Caco-2 (cell line): ENCODE measurements around the gene CLECL1. TPM values are rescaled to one million over a fixed set of nuclear protein-coding genes. Genes with fewer than 3 reads are reported as not detected.

Experiments used
- BruUV-seq: library from RNA; stranded (reverse); fragments of 400-500 nt; replicated peaks from 2 replicates; lab custom pipeline; 2021; lab: Mats Ljungman, UMichigan
- CTCF ChIA-PET: fragments of 300-600 bp; sonication (Branson Sonifier 250); formaldehyde crosslinking; loops from one replicate; lab custom pipeline; 2022; ENCODE audit warnings: antibody characterized with exemption; lab: Charles Lee
- POLR2A ChIA-PET: fragments of 300-600 bp; sonication (Branson Sonifier 250); formaldehyde crosslinking; loops from one replicate; lab custom pipeline; 2022; ENCODE audit warnings: antibody characterized with exemption; lab: Charles Lee
- DNase-seq, 2 experiments: peaks; one replicate each; pipeline versions ENCODE4 v3.0.0 to v3.0.0-alpha.2; 2020 to 2022
- H3K27me3 ChIP-seq: replicated peaks from 2 replicates; pipeline ENCODE4 v1.6.0; 2011; ENCODE audit warnings: low read length; ENCODE audit not compliant: control insufficient read depth, insufficient read depth
- H3K36me3 ChIP-seq: 2 replicates; pipeline ENCODE4 v1.5.1; 2011; ENCODE audit warnings: low read length; ENCODE audit not compliant: control insufficient read depth, insufficient read depth
- H3K4me1 ChIP-seq: fragments of 250-450 bp; sonication (Bioruptor Pico); 2 replicates; pipeline ENCODE4 v1.5.1; 2020; ENCODE audit warnings: mild to moderate bottlenecking
- H3K4me3 ChIP-seq: 2 replicates; pipeline ENCODE4 v1.5.1; 2011; ENCODE audit warnings: low read depth, mild to moderate bottlenecking, control low read depth, low read length
- H3K9me3 ChIP-seq: fragments of 250-450 bp; sonication (Bioruptor Pico); 2 replicates; pipeline ENCODE4 v1.5.1; 2020; ENCODE audit warnings: mild to moderate bottlenecking, moderate library complexity
- H3K27ac Mint-ChIP-seq: one replicate; pipeline ENCODE4 v1.8.0; 2022; ENCODE audit warnings: mixed read lengths; ENCODE audit not compliant: unreplicated experiment
- H3K27me3 Mint-ChIP-seq: one replicate; pipeline ENCODE4 v1.8.0; 2022; ENCODE audit warnings: mixed read lengths; ENCODE audit not compliant: insufficient read depth, unreplicated experiment
- H3K36me3 Mint-ChIP-seq: one replicate; pipeline ENCODE4 v1.8.0; 2022; ENCODE audit warnings: mild to moderate bottlenecking, mixed read lengths; ENCODE audit not compliant: insufficient read depth, unreplicated experiment
- H3K4me1 Mint-ChIP-seq: one replicate; pipeline ENCODE4 v1.8.0; 2022; ENCODE audit warnings: low read depth, mixed read lengths; ENCODE audit not compliant: unreplicated experiment
- H3K4me3 Mint-ChIP-seq: one replicate; pipeline ENCODE4 v1.8.0; 2022; ENCODE audit warnings: mild to moderate bottlenecking, moderate library complexity, mixed read lengths; ENCODE audit not compliant: unreplicated experiment
- H3K9me3 Mint-ChIP-seq: one replicate; pipeline ENCODE4 v1.8.0; 2022; ENCODE audit warnings: mixed read lengths; ENCODE audit not compliant: unreplicated experiment
- intact Hi-C: fragments of 100-400 bp; cut with micrococcal nuclease; formaldehyde crosslinking; loops from one replicate; pipeline ENCODE4 v1.10.0; 2022; ENCODE audit not compliant: unreplicated experiment
- total RNA-seq: library from RNA; stranded (reverse); gene quantifications from 2 replicates; pipeline ENCODE4 v1.2.3, GENCODE V29; 2022
- TF ChIP-seq, protein P1 (sequence below), 2 experiments: fragments of 200-600 bp in 1 of 2; IDR thresholded peaks; 1 replicate in 1 of 2; 2 replicates in 1 of 2; pipeline versions ENCODE4 v1.5.1 to v1.8.0; 2011 to 2022; ENCODE audit warnings: antibody characterized with exemption in 1 of 2, control low read depth in 1 of 2, inconsistent platforms in 1 of 2, low read depth in 1 of 2, low read length in 1 of 2, mild to moderate bottlenecking in 1 of 2, moderate library complexity in 1 of 2; ENCODE audit not compliant: insufficient read depth in 1 of 2, severe bottlenecking in 1 of 2, unreplicated experiment in 1 of 2

The CLECL1 gene
- total RNA-seq, 1 experiment from 2014 or later = not detected

DNA sequence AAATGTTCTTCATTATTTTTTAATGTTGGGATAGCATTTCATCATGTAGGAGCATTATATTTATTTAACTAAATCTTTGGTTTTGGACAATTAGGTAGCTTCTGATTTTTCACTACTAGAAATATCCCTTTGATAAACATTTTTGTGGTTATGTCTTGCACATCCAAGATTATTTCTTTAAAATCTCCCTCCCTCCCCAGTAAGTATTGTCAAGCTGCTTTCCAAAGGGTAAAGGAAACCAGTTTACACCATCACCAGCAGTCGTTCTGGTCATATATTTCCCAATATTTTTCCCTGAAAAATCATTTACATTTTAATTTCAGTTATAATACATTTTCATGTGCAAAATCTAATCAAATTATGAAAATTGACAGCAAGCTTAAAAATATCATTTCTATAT, 16.7 kb upstream of the CLECL1 start:
- POLR2A ChIA-PET = no interaction called here
- intact Hi-C loops = loop anchor here (1.0 kb wide), 2 partner anchors 49 to 391 kb away; no protein-coding TSS in a partner anchor
- TF ChIP-seq, protein P1, sequence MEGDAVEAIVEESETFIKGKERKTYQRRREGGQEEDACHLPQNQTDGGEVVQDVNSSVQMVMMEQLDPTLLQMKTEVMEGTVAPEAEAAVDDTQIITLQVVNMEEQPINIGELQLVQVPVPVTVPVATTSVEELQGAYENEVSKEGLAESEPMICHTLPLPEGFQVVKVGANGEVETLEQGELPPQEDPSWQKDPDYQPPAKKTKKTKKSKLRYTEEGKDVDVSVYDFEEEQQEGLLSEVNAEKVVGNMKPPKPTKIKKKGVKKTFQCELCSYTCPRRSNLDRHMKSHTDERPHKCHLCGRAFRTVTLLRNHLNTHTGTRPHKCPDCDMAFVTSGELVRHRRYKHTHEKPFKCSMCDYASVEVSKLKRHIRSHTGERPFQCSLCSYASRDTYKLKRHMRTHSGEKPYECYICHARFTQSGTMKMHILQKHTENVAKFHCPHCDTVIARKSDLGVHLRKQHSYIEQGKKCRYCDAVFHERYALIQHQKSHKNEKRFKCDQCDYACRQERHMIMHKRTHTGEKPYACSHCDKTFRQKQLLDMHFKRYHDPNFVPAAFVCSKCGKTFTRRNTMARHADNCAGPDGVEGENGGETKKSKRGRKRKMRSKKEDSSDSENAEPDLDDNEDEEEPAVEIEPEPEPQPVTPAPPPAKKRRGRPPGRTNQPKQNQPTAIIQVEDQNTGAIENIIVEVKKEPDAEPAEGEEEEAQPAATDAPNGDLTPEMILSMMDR (IDR thresholded peaks at IDR 0.05; ENCODE audit: insufficient read depth in 1 of 2, low read depth in 1 of 2, low read length in 1 of 2, severe bottlenecking in 1 of 2, unreplicated experiment in 1 of 2) = no peak
- no peak overlapping the region for H3K4me3 ChIP-seq
- peaks cover 6% of the 10 kb centered on the region for H3K4me1 Mint-ChIP-seq
- H3K9me3 ChIP-seq = no peaks in the 10 kb centered on the region
- BruUV-seq = no TSS peak
- CTCF ChIA-PET = interaction anchor here (1.0 to 5.1 kb wide), 4 partner anchors 49 to 418 kb away, joined by 3 to 63 read pairs (median 4); no protein-coding TSS in a partner anchor
- no peaks in the 10 kb centered on the region for H3K36me3 Mint-ChIP-seq
- no peak overlapping the region for H3K27ac Mint-ChIP-seq
- DNase-seq = no peak
- no peak overlapping the region for H3K4me3 Mint-ChIP-seq
- H3K9me3 Mint-ChIP-seq = no peaks in the 10 kb centered on the region
- H3K27me3 Mint-ChIP-seq = peaks cover 12% of the 10 kb centered on the region
- no peaks in the 10 kb centered on the region for H3K4me1 ChIP-seq
- H3K36me3 ChIP-seq = no peaks in the 10 kb centered on the region
- H3K27me3 ChIP-seq = no peaks in the 10 kb centered on the region

- no peak overlapping the region for H3K4me3 Mint-ChIP-seq
- H3K4me3 ChIP-seq = no peak overlapping the region
- BruUV-seq = no TSS peak
- H3K27me3 ChIP-seq = no peaks in the 10 kb centered on the region
- H3K4me1 Mint-ChIP-seq = peaks cover under 1% of the 10 kb centered on the region
- intact Hi-C loops = no loop called here
- peaks cover 16% of the 10 kb centered on the region for H3K27me3 Mint-ChIP-seq
- TF ChIP-seq, protein P1 (IDR thresholded peaks at IDR 0.05; ENCODE audit: insufficient read depth in 1 of 2, low read depth in 1 of 2, low read length in 1 of 2, severe bottlenecking in 1 of 2, unreplicated experiment in 1 of 2) = no peak
- H3K4me1 ChIP-seq = no peaks in the 10 kb centered on the region
- POLR2A ChIA-PET = no interaction called here
- H3K36me3 ChIP-seq = no peaks in the 10 kb centered on the region
- CTCF ChIA-PET = interaction anchor here (0.6 kb wide), 1 partner anchor 52 kb away, joined by 3 read pairs; no protein-coding TSS in a partner anchor
- no peaks in the 10 kb centered on the region for H3K9me3 Mint-ChIP-seq
- no peaks in the 10 kb centered on the region for H3K9me3 ChIP-seq
- no peaks in the 10 kb centered on the region for H3K36me3 Mint-ChIP-seq
- no peak for DNase-seq
- H3K27ac Mint-ChIP-seq = no peak overlapping the region
Observed at GRCh38 chr12:9745199-9745598, 12.3 kb upstream of the CLECL1 start.

DNA sequence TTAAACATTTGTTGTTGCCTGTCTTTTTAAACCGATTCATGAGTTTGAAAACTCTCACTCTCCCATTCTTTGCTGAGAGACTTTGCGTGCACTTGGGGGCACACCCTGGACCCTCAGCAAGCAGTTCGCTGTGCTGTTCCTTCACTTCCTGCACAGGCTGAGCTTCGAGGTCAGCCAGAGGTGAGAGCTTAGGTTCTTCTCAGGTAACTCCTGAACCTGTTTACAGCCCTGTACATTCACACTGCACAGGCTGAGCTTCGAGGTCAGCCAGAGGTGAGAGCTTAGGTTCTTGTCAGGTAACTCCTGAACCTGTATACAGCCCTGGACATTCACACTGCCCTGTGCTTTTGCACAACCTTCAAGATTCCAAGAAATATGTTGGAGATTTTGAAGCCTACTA, 9.8 kb upstream of the CLECL1 start:
- TF ChIP-seq, protein P1 (IDR thresholded peaks at IDR 0.05; ENCODE audit: insufficient read depth in 1 of 2, low read depth in 1 of 2, low read length in 1 of 2, severe bottlenecking in 1 of 2, unreplicated experiment in 1 of 2) = no peak
- H3K27me3 ChIP-seq = no peaks in the 10 kb centered on the region
- Mint-ChIP-seq H3K36me3 (no peaks in the 10 kb centered on the region), H3K9me3 (no peaks in the 10 kb centered on the region), H3K4me1 (no peaks in the 10 kb centered on the region), H3K27ac (no peak overlapping the region), H3K27me3 (peaks cover 13% of the 10 kb centered on the region), H3K4me3 (no peak overlapping the region)
- H3K36me3 ChIP-seq = no peaks in the 10 kb centered on the region
- DNase-seq = no peak
- CTCF ChIA-PET = interaction anchor here (0.6 to 1.5 kb wide), 10 partner anchors 8 to 397 kb away, joined by 3 to 15 read pairs (median 3); no protein-coding TSS in a partner anchor
- BruUV-seq = no TSS peak
- intact Hi-C loops = no loop called here
- POLR2A ChIA-PET = no interaction called here
- no peak overlapping the region for H3K4me3 ChIP-seq
- H3K9me3 ChIP-seq = no peaks in the 10 kb centered on the region
- no peaks in the 10 kb centered on the region for H3K4me1 ChIP-seq
